Stimulated activated CD4-positive, alpha-beta T cell treated with anti-CD3 and anti-CD28 coated beads, Interleukin-1b, Interleukin-23, amount 100 ng/mL, for 24 hours (primary cell): ENCODE measurements around the gene ASCC3.

Experiments
- DNase-seq, 4 experiments: peaks; one replicate each; pipeline ENCODE4 v3.0.0-alpha.2; 2020; ENCODE audit warnings: low read depth in 4 of 4, low spot score in 1 of 4

Gene ASCC3

DNA sequence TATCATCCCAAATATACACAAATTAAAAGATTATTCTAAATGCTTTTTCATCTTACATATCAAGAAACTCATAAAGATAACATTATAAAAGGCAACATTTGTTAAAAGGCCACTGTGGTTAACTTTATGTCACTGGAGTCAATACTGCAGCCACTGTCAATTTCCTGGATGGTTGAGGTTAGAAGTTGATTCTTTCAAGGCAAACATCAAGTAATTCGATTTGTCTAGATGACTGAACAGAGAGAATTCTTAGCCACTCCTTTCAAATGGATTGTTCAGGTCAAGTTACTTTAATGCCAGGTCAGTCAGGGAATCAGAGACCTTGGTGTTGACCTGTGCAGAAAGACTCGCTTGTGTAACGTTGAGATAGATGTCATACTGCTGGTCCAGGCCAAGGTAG is 372.0 kb downstream of the ASCC3 start:
- no peak for DNase-seq

DNA sequence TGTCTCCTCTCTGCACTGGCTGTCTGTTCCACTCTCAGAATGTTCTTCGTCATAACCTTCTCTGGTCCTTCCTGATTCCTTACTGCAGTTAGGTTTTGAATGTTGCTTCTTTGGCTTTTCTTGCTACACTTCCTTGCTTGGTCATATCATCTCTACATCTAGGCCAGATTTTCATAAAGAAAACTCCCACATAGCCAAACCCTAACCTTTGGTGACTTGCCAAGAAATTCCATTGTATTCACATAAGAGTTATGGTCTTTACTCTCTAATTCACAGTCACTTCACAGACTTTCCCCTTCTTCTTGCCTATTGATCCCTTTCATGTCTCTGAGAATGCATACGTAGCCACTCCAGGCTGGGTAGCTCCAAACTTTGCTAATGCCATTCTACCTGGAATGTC is 374.5 kb downstream of the ASCC3 start:
- no peak for DNase-seq

DNA sequence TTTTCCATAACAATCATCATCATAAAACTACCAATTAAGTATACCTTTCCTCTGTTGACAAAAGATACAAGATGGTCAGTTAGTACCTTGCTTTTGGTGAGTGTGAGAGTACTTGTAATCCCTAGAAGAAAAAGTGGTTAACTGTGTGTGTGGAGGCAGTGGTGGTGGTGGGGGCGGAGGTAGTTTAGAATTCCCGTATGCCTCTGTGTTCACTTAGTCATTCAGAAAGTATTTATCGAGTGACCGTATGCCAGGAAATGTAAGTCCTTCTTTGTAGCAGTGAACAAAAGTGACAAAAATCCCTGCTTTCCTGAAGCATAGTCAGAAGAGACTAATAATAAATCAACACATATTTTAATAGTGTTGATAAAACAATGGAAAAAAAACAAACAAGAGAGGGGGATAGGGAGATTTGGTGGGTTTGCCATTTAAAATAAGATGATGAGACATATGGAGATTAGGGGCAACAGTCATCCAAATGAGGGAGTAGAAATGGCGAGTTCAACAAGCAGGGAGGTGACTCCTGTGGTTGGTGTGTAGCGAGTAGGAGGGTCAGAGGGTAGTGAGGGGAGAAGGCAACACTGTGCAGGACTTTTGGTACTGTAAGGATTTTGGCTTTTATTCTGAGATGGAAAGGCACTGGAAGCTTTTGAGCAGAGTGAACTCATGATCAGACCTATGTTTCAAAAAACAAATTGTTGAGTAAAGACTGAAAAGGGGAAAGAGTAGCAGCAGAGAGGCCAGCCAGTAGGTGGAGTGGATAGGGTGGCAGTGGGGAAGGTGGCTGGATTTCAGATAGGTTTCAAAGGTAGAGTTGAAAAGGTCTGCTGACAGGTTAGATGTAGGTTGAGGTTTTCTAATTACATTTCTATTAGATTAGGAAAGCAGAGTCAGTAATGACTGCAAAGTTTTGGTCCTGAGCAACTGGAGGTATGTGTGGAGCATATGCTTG is 376.1 kb downstream of the ASCC3 start:
- DNase-seq: no peak

DNA sequence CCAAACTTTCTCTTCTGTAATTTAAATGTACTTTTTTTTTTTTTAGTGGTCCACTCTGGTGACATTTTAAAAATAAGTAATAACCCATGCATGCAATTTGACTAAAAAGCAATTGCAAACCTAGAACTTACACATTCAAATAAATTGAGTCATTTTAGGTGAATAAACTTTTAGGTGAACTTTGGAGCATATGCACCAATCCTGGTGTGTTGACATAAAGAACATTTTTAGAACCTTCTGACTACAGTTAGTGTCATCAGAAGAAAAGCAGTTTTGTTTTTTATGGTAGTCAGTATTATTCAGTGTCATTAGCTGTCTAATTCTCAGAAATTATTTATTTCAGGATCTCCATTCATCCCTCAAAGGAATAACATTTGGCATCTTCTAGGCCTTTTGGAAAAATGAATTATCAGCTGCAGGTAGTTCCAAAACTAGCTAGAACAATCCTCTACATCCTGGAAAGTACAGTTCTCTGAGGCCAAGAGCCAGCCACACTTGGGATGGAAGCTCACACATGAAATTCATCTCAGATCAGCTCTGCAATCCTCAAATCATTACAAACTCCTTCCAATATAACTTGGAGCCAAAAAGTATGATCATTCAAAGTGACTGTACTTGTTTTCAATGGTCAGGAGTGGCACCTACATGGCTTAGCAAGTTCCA is 378.0 kb downstream of the ASCC3 start:
- DNase-seq: no peak

DNA sequence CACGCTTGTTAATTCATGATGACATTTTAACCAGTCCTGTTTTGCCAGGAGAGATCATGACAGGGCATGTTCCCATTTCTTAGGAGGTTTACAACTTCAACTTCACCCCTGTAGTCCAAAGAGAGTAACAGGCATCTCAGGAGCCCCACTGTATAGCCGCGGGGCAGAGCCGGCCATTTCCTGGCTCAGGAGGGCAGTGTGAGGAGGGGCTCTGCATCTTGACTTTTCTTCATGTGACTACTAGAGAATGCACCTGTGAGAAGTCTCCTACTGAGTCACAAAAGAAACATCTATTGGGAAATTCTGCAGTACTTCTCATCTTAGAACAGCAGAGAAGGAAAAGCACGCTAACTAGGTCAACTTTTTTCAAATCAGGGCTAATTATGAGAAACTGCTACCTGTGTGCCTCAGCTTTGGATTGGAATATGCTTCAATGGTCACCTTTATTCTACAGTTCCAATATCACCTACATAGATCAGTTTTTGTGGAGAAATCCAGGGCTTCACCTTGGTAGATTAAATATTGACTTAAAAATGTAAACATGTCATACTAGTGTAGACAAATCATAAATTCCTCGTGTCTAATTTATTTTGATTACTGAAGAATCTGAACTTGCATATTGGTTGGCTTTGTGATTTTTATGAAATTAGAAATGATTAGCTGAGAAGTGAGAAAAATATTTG is 387.8 kb downstream of the ASCC3 start:
- no peak for DNase-seq

DNA sequence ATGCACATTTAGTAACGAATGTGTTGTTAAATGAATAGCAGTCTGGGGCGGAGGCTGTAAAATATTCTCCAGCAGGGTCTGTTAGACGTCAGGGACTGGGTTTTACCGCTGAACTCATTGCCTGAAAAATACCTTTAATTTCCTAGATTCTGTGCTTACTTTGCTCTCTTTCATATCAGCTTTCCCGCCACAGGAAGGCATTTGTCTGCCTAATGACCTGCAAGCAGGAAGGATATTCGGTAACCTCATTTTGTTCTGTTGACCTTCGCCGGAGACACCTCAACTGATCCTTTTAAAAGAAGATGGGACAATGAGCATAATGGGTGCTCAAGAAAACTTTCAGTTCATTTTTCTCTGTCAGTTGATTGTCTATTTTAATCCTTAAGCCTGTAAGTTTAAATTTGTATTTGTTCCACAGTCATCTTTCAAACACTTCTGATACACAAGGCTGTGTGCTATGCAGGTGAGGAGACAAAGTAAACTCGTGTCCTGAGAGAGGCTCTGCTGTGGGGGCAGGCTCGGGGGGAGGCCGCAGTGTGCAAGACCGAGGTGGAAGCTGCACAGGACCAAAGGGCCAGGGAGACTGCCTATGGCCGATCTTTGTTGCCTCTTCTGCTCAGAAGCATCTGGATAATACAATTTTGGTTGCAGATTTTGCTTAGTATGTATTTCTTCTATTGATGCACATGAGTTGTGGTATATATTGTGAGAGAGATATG is 389.0 kb downstream of the ASCC3 start:
- no peak for DNase-seq

DNA sequence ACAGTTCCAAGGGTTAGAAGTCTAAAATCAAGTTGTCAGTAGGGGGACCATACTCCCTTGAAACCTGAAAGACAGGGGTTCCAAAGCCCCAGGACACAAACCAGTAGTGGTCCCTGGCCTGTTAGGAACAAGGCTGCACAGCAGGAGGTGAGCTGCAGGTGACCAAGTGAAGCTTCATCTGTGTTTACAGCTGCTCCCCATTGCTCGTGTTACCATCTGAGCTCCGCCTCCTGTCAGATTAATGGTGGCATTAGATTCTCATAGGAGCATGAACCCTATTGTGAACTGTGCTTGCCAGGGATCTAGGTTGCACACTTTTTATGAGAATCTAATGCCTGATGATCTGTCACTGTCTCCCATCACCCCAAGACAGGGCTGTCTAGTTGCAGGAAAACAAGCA is 391.1 kb downstream of the ASCC3 start:
- no peak for DNase-seq

DNA sequence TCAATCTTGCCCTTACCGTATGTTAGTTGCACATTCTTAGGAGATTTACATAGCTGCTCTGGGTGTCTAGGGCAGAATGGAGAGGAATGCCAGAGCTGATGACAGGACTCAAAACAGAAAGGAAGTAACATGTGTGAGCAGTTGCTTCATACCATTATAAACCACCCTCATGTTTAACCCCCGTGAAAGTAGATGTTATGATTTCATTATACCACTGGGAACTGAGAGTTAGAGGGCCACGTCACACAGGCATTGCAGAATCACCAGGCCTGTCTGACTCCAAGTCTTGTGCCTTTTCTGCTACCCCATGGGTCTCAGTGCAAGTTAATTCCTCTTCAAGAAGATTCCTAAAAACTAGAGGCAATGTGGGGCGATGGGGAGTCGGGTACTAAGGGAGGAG is 392.9 kb downstream of the ASCC3 start:
- no peak for DNase-seq

DNA sequence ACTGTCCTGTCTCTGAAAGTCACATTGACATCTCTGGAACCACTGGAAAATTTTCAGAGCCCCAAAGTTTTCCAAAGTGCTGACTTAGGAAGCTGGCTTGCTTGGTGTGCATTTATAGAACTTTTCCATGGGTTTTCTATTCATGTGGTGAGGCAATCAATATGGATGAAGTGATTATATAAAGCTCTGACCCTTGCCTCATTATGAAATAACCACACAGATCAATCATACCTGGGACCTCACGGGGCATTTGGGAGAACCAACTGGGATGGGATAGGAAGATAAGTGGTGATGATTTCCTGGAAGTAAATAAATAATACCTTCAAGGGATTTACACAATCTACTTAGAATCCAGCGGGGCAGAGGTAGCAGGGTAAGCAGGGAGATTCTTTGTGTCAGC is 393.5 kb downstream of the ASCC3 start:
- no peak for DNase-seq

DNA sequence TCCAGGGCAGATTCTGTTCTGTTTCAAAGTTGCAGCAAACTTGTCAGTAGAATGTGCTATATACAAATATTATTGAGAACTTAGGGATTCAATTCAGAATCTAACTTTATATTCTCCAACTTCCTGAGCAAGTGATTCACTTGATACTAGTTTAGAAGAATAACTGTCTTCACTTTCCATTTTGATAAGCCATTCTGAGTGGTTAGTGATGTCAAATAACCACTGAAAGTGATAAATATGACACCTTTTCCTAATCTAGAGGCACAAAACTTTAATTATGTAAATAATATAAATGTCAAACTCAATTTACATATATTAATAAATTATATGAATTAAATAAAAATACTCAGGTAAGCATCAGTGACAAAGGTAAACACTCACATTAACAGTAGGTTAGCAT is 395.9 kb downstream of the ASCC3 start:
- DNase-seq: no peak

DNA sequence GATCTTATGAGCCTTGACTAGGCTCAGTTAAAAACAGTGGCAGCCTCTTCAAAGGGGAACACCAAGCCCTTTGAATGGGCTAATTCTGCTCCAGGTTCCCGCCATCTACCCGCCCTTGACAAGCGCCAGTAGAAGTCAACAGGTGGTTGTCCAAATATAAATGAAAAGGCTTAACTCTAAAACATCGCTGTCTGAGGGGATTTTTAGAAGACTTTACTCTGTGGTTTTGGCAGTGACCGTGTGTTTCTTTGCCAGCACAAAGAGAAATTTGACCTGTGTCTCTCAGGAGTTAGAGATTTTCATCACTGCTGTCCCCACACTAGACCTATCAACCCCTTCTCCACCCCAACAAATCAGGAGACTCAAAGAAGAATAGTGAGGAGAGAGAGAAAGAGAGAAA is 396.7 kb downstream of the ASCC3 start:
- no peak for DNase-seq

DNA sequence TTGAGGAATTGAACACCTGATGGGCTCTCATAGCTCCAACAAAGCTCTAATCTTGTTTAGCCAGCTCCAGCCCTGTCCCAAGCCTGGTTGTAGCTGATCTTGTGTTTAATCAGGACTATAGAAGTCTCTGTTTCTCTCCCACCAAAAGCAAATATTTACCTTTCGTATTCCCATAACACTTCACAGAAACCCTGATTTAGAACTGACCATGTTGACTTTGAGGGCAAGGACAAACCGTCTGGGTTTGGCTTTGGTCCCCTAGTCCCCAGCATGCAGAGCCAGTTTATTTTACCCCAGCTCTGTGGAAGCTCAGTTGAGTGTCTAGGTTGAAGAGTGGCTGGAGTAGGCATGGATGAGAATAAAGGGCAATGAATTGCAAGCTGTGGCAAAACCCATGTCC is 398.4 kb downstream of the ASCC3 start:
- no peak for DNase-seq

DNA sequence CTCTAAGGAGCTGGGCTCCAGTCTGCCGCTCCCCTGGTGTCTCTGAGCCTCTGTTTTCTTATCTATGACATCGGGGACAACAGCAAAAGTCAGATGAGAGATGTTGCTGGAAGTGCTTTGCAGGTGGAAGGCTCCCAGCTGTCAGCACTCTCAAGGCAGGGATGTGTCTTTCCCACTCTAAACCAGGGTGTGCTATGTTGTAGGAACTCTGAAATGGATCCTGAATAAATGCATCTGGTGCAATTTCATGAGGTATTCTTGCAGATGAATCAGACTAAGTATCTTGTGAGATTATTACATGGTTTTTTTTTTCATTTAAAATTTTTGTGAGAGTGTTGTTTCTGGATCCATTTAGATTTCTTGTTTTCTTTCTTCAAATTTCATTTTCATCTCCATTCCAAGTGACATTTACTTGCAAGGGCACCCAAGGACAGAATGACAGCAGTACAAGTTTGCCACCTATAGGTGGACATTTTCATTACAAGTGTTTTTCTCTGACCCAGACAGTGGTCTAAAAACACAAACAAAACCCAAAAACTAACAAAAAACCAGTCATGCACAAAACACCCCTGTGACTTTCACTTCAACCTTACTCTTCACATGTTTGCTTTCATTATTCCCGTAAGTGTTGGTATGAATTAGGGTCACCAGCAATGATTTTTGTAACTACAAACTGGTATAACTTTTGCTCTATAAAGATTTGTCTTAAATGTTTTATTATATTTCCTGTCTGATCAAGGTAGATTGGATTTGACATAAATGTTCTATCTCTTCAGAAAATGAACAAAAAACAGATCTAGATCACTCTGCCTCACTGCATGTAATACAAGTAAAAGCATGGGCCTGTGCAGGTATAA is 401.7 kb downstream of the ASCC3 start:
- DNase-seq: no peak

DNA sequence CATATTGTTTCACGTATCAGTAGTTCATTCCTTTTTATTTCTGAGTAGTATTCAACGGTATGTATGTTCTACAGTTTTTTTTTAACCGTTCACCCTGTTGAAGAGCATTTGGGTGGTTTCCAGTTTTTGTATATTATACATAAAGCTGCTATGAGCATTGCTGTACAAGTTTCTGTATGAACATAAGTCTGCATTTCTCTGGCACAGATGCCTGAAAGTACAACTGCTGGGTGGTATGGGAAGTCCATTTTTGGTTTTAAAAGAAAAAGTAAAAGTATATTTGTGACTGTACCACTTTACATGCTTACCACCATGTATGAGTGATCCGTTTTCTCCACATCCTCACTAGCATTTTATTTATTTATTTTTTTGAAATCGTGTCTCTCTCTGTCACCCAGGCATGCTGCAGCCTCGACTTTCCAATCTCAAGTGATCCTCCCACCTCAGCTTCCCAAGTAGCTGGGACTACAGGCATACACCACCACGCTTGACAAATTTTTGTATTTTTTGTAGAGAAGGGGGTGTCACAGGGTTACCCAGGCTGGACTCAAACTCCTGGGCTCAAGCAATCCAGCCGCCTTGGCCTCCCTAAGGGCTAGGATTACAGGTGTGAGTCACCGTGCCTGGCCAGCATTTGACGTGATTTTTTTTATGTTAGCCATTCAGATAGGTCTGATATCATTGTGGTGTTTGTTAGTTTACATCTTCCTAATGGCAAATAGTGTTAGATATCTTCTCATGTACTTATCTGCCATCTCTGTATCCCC is 405.4 kb downstream of the ASCC3 start:
- no peak for DNase-seq

DNA sequence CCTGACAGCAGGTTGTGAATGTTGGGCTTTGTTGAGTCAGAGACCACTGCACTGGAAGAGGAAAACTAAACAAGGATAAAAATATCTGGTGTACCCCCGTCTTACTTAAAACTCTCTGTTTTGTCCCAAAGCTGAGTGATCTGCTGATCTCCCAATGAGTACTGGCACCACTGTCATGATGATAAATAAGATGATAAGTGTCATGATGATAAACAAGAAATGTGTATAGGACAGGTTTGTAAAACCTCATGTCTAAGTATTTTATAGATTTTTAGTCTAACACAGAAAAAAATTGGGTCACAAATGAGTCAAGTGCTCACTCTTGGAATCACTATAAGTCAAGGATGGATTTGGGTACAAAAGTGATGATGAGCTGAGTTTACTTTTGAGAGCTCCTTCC is 407.9 kb downstream of the ASCC3 start:
- DNase-seq: no peak

DNA sequence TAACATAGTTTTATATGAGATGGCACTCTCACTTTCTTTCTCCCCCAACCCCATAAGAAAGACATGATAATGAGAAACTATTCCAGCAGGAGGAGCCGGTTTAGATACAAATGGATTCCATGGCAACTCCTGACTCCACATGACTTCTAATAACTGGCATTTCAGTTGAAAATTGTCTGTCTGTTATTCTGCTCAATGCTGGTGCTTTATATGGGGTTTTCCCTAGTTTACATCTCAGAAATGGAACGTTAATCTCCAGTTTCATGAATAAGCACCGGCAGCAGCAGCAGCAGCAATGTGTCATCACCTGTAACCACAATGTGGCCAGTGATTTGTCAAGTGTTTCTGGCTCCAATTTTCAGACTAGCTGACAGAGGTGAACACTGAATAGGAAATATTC is 408.5 kb downstream of the ASCC3 start:
- peak in 1 of 4 experiments; percentile 29 for DNase-seq

DNA sequence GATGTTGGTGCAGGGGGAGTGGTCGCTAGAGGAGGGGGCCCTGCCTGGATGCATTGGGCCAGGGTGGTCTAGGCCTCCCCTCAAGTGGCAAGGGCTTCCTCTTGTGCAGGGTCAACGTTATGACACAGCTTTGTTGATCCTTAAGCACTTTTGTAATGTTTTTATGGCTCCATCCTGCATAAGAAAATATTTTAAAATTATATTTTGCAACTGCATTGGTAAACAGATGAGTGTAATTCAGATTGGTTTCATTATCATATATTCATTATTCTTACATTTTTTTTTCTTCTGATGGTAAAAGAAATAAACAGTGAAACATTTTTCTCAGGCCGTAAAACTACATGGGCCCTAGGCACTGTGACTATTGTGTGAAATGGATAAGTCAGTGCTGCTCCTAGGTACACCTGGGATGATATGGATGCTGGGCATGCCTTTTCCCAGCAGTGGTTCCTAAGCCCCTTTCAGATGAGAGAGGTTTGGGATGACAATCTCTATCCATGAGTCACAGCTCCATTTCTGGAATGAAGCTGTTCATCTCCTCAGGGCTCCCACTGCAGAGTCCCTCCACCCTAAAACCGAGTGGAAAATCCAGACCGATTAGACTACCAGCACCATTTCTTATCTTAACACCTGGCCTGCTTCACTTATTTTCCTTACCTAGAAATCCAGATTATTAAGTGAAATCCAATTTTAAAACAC is 410.6 kb downstream of the ASCC3 start:
- no peak for DNase-seq

DNA sequence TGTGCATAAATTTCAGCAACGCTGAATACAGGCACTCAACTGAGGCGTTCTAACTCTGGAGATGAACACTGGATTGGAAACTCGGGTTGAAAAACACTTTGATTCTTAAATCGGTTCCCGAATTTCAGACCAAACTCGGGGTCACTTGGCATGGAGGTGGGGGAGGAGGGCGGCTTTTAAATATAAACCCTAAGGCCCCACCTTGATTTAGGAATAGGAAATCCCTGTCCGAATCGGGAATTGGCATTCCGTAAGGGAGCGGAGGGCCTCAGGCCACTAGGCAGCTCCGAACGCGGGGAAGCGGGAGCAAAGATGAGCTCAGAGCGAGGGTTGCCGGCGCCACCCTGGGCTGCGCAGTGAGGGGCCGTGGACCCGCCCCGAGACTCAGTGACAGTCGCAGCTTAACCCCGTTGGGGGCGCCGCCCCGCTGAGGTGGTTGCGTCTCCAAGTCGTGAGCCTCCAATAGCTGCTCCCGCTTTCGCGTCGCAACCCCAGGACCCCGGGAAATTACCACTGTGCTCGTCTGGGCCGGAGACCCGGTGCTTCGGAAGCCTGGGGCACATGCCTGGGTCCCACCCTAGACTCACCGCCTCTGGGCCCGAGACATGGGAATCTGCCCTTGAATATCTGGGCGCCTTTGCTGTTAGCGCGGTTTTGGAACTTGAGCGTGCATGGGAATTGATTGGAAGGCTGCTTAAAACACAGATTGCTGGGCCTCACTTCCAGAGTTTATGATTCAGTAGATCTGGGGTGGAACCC is 411.8 kb downstream of the ASCC3 start:
- no peak for DNase-seq
